Esophagus muscularis mucosa (tissue), 4 donors: ENCODE measurements around the gene TTC33. TPM values are rescaled to one million over a fixed set of nuclear protein-coding genes. Genes with fewer than 3 reads are reported as not detected.

Experiments used
- DNase-seq: peaks from one replicate; pipeline ENCODE4 v3.0.0-alpha.2; 2017; ENCODE audit errors: extremely low spot score
- H3K27ac ChIP-seq, 4 donors: fragments of 200-600 bp; sonication (generic); replicated peaks in 1 of 4; 1 replicate in 3 of 4; 2 replicates in 1 of 4; pipeline ENCODE4 v1.5.1; 2016 to 2019; ENCODE audit warnings: mild to moderate bottlenecking in 1 of 4
- H3K27me3 ChIP-seq, 4 donors: fragments of 200-600 bp; sonication (generic); one replicate each; pipeline versions ENCODE4 v1.5.1 to v1.6.0; 2016 to 2019
- H3K36me3 ChIP-seq, 4 donors: fragments of 200-600 bp; sonication (generic); one replicate each; pipeline ENCODE4 v1.5.1; 2016 to 2019
- H3K4me1 ChIP-seq, 4 donors: fragments of 200-600 bp; sonication (generic); one replicate each; pipeline ENCODE4 v1.5.1; 2016 to 2019
- H3K4me3 ChIP-seq, 4 donors: fragments of 200-600 bp; sonication (generic); 1 replicate in 2 of 4; 2 replicates in 2 of 4; pipeline ENCODE4 v1.5.1; 2016 to 2019; ENCODE audit warnings: mild to moderate bottlenecking in 4 of 4, moderate library complexity in 1 of 4
- H3K9me3 ChIP-seq, 4 donors: fragments of 200-600 bp; sonication (generic); 1 replicate in 3 of 4; 2 replicates in 1 of 4; pipeline ENCODE4 v1.5.1; 2016 to 2019
- EP300 ChIP-seq: sonication (generic); formaldehyde crosslinking; IDR thresholded peaks from one replicate; pipeline ENCODE4 v1.6.1; 2017; ENCODE audit warnings: antibody characterized with exemption
- POLR2A ChIP-seq: fragments of 450-650 bp; IDR thresholded peaks from one replicate; pipeline ENCODE4 v1.6.1; 2017; ENCODE audit warnings: antibody characterized with exemption, moderate library complexity, mild to moderate bottlenecking, low read depth
- POLR2AphosphoS5 ChIP-seq, 2 donors: sonication (generic); formaldehyde crosslinking; IDR thresholded peaks; one replicate each; pipeline ENCODE4 v1.6.1; 2017; ENCODE audit warnings: antibody characterized with exemption in 2 of 2
- WGBS: methylation state at CpG from one replicate; pipeline ENCODE4 v1.1.5; 2018; 5-methylcytosine and 5-hydroxymethylcytosine counted together
- intact Hi-C: fragments of 100-400 bp; cut with DNase I; formaldehyde crosslinking; loops from one replicate; pipeline ENCODE4 v1.15.1; 2023
- total RNA-seq, 4 donors: library from RNA; depleted of rRNA; stranded (reverse); fragments of >200 nt; gene quantifications; one replicate each; pipeline versions ENCODE4 v1.1.0 to v1.2.1, GENCODE V29; 2016
- TF ChIP-seq, protein P1 (sequence below), 3 experiments: fragments of 200-600 bp in 2 of 3; fragments of 450-650 bp in 1 of 3; sonication (generic) in 2 of 3; IDR thresholded peaks; one replicate each; pipeline ENCODE4 v1.5.1; 2017 to 2019; ENCODE audit warnings: antibody characterized with exemption in 3 of 3, mild to moderate bottlenecking in 2 of 3, moderate library complexity in 1 of 3

The TTC33 gene
- total RNA-seq, 4 donors from 2014 or later: 19.1 to 32.7 (median 24.0) TPM

DNA sequence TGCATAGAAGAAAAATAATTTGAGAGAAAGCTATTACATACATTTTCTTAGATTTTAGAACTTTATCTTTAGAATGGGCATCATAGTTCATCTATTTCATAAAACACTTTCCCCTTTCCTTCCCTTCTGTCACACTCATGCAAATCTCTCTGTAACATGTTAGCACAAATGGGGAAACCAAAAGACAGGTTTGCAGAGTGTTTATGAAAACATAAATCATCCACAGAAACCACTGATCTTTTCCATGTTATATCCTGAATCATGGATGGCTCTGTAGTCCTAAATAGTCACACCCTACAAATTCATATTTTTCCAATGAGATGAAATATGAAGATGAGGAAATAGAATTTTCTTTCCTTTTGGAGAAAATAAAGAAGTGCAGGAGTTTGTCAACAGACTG lies 198.9 kb downstream of the TTC33 start:
- no peaks in the 10 kb centered on the region for H3K27me3 ChIP-seq
- intact Hi-C loops: no loop called here
- no peak overlapping the region for H3K27ac ChIP-seq
- no peak overlapping the region for H3K4me3 ChIP-seq
- H3K36me3 ChIP-seq: no peaks in the 10 kb centered on the region
- H3K4me1 ChIP-seq: peaks cover 0 to 10% (median 7%) of the 10 kb centered on the region in 4 donors
- no peak for DNase-seq
- no peak for TF ChIP-seq EP300
- TF ChIP-seq, protein P1, sequence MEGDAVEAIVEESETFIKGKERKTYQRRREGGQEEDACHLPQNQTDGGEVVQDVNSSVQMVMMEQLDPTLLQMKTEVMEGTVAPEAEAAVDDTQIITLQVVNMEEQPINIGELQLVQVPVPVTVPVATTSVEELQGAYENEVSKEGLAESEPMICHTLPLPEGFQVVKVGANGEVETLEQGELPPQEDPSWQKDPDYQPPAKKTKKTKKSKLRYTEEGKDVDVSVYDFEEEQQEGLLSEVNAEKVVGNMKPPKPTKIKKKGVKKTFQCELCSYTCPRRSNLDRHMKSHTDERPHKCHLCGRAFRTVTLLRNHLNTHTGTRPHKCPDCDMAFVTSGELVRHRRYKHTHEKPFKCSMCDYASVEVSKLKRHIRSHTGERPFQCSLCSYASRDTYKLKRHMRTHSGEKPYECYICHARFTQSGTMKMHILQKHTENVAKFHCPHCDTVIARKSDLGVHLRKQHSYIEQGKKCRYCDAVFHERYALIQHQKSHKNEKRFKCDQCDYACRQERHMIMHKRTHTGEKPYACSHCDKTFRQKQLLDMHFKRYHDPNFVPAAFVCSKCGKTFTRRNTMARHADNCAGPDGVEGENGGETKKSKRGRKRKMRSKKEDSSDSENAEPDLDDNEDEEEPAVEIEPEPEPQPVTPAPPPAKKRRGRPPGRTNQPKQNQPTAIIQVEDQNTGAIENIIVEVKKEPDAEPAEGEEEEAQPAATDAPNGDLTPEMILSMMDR (IDR thresholded peaks at IDR 0.05): no peak
- TF ChIP-seq POLR2AphosphoS5 (IDR thresholded peaks at IDR 0.05): no peak
- TF ChIP-seq POLR2A: no peak
- H3K9me3 ChIP-seq: no peaks in the 10 kb centered on the region

DNA sequence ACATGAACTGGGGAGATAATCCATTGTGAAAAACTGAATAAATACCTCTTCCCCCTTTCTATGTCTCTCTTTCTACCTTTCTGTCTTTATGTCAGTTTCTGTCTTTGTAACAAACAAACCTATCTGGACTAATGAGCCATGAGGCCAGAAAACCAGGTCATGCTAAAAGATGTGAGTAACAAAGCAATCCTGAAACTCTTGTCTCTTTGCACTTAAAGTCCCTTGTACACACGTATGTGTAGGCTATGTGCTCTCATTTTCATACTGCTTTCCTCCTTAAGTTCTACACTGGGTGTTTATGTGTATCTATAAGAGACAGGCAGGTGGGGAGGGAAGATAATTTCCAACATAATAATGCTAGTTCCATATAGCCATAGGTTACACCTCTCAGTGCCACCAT lies 199.9 kb downstream of the TTC33 start:
- intact Hi-C loops: no loop called here
- H3K4me3 ChIP-seq: no peak overlapping the region
- no peak for DNase-seq
- no peak overlapping the region for H3K27ac ChIP-seq
- H3K36me3 ChIP-seq: no peaks in the 10 kb centered on the region
- H3K27me3 ChIP-seq: no peaks in the 10 kb centered on the region
- WGBS: 82% methylated on average over 1 of the region's 1 CpG
- TF ChIP-seq EP300 (no peak), POLR2A (no peak), POLR2AphosphoS5 (IDR thresholded peaks at IDR 0.05) (no peak)
- TF ChIP-seq, protein P1 (IDR thresholded peaks at IDR 0.05): no peak
- peaks cover 0 to 17% (median 15%) of the 10 kb centered on the region in 4 donors for H3K4me1 ChIP-seq
- no peaks in the 10 kb centered on the region for H3K9me3 ChIP-seq

DNA sequence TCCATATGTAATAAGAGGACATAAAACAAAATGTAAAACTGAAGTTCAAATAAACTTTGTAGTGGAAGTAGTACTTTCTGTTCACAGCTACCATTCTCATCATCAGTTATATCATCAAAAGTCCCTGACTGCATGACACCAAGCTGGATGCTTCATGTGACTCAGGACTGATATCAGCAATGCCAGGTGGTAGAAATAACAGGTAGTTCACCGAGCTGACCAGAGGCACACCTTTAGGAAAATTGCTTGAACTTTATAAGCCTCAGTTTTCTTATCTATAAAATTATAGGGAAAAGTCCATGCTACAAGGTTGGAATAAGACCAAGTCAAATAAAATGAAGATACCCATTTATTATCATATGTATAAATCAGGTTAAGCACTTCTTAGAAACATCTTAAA lies 200.9 kb downstream of the TTC33 start:
- H3K4me3 ChIP-seq: no peak overlapping the region
- H3K27ac ChIP-seq: no peak overlapping the region
- no peak for DNase-seq
- no peaks in the 10 kb centered on the region for H3K9me3 ChIP-seq
- TF ChIP-seq EP300: no peak
- no peak for TF ChIP-seq POLR2A
- TF ChIP-seq, protein P1 (IDR thresholded peaks at IDR 0.05): no peak
- TF ChIP-seq POLR2AphosphoS5 (IDR thresholded peaks at IDR 0.05): no peak
- intact Hi-C loops: loop anchor here (5.0 kb wide), 1 partner anchor 127 kb away; no protein-coding TSS in a partner anchor
- WGBS: 82% methylated on average over 1 of the region's 1 CpG
- no peaks in the 10 kb centered on the region for H3K27me3 ChIP-seq
- peaks cover 0 to 17% (median 15%) of the 10 kb centered on the region in 4 donors for H3K4me1 ChIP-seq
- no peaks in the 10 kb centered on the region for H3K36me3 ChIP-seq

DNA sequence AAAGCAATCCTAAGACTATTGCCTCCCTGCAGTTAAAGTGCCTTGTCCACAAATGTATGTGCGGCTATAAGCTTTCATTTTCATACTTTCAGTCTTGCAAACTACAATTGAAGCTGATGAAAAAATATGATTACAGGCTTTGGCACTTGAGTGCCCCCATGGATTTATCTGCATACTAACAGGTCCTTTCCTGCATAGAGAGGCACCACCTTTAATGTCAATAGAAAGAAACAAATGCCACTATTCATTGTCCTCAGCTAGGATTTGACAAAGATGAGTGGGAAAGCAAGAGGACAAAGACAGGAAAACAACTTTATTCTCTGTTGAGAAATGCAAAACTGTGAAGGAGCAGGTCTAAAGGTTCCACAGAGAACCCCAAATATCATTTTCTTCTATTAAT lies 201.7 kb downstream of the TTC33 start:
- TF ChIP-seq, protein P1 (IDR thresholded peaks at IDR 0.05): no peak
- no peak for TF ChIP-seq EP300
- no peak for TF ChIP-seq POLR2A
- TF ChIP-seq POLR2AphosphoS5 (IDR thresholded peaks at IDR 0.05): no peak
- Histone ChIP-seq H3K36me3 (no peaks in the 10 kb centered on the region), H3K27me3 (no peaks in the 10 kb centered on the region), H3K4me1 (peaks cover 0 to 17% (median 15%) of the 10 kb centered on the region in 4 donors), H3K9me3 (no peaks in the 10 kb centered on the region), H3K4me3 (no peak overlapping the region), H3K27ac (no peak overlapping the region)
- DNase-seq: no peak
- intact Hi-C loops: loop anchor here (5.0 kb wide), 1 partner anchor 128 kb away; no protein-coding TSS in a partner anchor
- 94% methylated on average over 1 of the region's 1 CpG for WGBS

DNA sequence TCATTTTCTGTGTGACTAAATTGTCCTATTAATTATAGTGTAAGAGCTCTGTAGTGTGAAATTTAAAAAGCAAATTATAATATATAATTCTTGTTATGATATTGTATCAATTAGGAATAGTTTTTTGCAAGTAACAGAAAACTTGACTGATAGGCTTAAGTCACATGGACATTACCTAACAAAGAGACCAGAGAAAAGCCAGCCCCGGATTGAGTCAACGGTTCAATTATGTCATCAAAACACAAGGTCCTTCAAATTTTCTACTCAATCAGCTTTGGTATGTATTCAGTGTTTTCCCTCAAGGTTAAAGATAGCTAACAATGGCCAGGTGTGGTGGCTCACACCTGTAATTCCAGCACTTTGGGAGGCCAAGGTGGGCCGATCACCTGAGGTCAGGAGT lies 202.8 kb downstream of the TTC33 start:
- 92% methylated on average over 2 of the region's 3 CpGs for WGBS
- no peaks in the 10 kb centered on the region for H3K36me3 ChIP-seq
- intact Hi-C loops: loop anchor here (5.0 kb wide), 1 partner anchor 129 kb away; no protein-coding TSS in a partner anchor

More for the DNA sequence above, 202.8 kb downstream of the TTC33 start:
- DNase-seq: no peak
- Histone ChIP-seq H3K9me3 (no peaks in the 10 kb centered on the region), H3K27me3 (no peaks in the 10 kb centered on the region), H3K27ac (no peak overlapping the region), H3K4me1 (peaks cover 0 to 17% (median 15%) of the 10 kb centered on the region in 4 donors), H3K4me3 (no peak overlapping the region)
- TF ChIP-seq EP300 (no peak), POLR2AphosphoS5 (IDR thresholded peaks at IDR 0.05) (no peak), POLR2A (no peak)
- TF ChIP-seq, protein P1 (IDR thresholded peaks at IDR 0.05): no peak
